NCI-H524 treated with DMSO at 0.1 percent for 48 hours (cell line): ENCODE results near the gene RRP15.

ENCODE experiments used
- DNase-seq: peaks from one replicate; lab custom pipeline; 2025; lab: John Stamatoyannopoulos, UW

RRP15 gene

DNA sequence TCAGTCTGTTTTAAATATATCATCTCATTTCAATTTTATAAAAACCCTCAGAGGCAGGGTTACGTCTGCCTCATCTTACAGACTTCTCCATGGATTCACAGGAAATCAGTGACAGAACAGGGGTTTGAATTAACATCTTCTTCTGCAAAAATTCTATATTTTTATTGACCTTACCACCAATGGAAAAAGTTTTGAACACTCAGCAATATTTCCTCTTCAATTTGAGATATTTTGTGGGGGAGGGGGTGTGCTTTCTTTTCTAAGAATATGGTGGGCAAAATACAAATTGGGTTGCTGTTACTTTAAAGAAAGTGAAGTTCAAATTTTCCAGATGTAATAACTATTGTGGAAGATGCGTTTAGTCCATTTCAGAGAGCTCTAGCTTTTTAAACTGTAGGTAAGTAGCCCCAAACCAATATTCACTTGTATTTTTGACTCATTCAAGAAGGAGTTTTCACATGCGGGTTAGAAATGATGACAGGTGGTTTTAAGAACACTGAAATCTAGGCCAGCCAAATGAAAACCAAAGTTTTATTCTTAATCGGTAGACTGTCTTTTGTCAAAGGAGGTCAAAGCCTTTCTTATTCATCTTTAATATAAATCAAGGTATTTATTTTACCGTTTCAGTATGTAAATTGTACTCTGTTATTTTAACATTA, 77.5 kb downstream of the RRP15 start:
- no peak for DNase-seq

DNA sequence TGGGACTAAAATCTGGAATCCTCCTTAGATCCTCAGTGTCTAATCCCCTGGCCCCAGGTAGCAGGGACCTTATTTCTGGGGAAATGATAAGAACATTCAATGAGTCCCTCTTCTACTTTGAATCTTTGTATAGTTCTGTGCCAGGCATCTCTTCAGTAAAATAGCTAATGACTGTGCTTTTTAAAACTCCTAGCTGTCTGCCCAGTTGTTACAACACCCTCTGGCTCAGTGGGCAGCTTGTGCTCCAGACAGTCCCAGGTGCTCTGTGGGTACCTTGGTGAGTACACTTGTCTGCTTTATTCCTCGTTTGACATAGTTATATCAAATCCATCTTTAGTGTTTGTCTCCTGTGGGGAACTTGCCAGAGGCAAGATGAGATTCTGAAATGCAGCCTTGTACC, 78.0 kb downstream of the RRP15 start:
- no peak for DNase-seq

DNA sequence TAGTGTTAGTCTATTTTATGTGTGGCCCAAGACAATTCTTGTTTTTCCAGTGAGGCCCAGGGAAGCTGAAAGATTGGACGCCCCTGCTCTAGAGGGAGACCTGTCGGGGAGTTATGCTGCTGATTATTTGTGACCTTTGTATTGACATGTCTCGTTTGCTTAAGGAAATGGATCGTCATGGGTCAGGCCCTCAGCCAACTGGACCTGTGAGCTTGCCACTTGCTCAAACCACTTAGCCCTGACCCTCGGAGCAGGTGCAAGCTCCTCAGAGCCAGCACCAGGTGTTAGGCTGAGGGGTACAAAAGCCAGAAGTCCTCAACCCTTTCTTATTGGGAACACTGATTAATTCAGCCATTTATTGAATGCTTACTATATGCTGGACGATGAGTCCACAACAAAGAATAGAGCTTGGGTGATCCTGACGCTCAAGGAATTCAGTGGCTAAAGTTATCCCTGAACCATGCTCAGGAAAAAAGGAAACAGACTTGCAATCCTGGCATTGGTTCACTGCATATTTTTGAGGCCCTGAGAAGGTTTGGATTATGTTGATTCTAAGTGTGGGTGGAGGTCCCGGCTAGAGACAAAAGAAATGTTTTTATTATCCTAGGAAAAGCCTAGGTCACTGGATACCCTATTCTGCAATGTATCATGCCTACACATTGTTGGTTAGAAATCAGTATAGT, 79.1 kb downstream of the RRP15 start:
- no peak for DNase-seq

DNA sequence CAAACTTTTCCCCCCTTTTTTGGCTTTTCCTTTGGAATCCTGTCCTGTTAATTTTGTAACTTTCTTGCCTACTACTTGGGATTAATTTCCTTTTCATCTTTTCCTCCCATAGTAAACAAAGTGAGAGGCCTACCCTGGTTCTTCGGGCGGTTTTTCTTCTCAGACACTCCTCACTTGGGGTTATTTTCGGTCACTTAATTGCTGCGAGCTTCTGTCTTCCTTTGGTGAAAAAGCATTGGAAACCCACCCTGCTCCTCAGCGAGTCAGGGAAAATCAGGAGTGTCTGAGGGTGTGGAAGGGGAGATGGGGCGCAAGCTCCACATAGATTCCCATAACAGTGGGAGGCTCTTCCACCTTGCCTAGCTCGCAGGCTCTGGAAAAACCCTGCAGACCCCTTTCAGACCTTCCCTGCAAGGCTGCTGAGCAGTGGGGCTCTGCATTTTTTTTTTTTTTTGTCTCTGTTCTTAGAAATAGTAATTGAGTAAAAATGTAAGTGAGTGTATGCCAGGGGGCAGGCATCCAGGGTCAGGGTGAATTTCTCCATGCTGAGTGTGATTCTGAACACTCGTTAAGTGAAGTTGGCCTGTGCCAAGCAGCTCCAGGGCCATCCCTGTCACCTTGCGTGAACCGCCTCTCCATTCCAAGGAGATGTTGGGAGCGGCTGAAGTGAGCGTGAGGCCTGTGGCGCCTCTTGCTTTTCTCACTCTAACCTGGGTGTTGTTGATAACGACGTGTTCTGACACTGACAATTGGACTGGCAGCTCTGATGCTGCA, 80.3 kb downstream of the RRP15 start:
- DNase-seq, result no peak

DNA sequence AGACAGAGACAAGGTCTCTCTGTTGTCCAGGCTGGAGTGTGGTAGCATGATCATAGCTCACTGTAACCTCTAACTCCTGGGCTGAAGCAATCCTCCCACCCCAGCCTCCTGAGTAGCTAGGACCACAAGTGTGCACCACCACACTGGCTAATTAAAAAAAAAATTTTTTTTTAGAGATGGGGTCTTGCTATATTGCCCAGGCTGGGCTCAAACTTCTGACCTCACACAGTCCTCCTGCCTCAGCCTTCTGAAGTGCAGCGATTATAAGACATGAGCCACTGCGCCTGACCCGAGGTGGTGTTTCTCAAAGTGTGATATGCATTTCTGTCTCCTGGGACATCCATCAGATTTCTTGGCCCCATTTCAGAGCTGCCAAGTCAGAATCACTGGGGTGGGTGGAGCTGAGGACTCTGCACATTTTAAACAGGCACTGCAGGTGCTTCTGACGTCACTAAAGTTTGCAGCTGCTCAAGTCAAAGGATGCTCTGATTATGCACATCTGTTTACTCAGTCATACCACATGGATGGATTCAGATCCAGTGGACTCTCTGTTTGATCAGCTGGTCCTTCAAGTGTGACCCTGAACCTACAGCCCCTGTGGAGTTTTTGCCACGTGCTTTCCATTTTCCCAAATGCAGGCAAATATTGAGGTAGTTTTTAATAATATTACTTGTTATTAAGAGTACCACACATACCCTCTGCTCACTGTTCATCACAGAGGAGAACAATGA, 81.4 kb downstream of the RRP15 start:
- no peak for DNase-seq

DNA sequence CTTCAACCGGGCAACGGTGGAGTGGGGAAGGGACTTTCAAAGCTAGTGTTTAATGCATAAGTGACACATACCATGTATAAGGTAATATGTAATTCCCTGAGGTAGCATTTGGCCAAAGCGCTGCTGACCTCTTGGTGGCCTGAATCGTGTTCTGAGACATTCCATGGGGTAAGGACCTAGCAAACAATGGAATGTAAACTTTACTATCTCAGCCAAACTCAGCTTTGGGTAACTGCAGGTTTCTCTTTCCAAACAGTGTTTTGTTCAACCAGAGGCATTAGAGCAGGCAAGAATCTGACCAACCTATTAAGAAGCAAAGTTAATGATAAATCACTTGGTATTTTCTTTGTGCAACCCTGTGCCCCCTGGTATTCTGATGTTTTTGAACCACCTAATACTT, 82.0 kb downstream of the RRP15 start:
- no peak for DNase-seq

DNA sequence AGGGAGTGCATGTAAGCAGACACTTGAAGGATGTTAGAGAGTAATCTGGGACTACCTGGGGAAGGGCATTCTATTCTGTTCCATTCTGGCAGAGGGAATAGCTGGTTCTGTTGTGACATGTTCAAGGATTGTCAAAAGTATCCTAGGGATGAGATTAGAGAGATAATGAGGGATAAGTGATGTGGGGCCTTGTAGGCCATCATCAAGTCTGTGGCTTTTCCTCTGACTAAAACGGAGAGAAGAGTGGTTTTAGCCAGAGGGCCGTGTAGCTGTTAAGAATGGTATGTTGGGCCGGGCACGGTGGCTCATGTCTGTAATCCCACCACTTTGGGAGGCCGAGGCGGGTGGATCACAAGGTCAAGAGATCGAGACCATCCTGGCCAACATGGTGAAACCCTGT, 83.6 kb downstream of the RRP15 start:
- DNase-seq, result no peak

DNA sequence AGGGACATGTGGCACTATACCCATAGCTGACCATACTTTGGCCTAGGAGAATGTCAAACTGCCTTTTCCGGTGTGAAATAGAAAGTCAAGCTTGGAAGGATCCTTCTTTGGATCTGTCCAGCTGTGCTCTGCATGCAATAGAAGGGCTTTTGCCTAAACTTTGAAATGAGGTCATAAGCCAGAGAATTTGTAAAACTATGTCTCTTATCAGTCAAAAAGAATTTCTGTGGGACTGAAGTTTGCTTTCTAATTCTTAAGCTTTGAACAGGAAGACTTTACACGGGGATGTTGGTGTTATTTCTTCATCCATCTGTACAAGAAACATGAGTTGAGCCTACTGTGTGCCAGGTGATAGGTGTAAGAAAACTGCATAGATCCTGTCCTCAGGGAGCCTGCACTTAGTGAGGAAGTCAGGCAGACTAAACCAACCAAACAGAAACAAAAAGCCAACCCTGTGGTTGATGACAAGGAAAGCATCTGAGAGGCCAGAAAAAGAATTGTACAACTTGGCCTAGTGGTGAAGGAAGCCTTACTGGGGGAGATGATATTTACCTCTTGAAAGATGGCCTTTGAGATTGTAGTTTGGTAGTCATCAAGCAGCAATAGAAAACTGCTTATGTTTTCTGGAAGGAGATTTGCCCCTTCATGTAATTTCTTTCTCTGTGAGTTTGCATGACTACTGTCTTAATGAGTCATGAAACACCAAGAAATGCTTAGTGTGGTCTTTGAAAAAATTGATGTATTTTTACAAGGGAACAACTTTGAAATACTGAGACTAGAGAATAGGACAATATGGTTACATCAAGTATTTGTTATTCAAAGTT, 84.8 kb downstream of the RRP15 start:
- no peak for DNase-seq

DNA sequence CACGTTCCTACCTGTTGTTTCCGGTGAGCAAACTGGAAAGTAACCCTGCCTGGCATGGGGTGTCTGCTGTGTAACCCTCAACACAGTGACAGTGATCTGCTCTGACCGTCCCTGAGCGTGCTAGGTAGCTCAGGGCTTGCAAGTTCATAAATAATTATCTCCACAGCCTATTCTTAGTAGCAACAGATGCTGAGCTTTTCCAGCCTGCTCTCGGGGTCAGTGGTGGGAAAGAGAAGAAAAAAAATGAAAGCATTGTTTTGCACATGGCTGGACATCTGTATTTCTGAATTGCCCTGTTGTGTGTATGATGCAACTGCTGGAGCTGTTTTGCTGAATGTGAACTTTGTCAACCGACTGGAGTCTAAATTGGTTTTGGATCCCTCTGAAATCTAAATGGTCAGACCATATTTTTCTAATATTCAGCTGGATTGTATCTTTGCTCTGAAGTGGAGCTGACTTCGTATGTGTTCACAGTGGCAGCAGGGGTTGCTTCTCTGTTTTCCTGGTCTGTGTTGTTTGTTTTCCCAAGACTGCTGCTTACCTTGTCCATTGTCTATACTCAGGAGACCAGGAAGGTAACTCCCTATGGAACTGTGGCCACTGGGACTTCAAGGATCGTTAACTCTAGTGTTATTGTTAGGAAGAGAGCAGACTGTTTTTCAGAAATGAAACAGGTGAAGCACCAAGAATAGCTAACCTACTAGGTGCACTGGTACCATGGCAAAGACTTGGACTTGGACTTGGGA, 87.0 kb downstream of the RRP15 start:
- no peak for DNase-seq

DNA sequence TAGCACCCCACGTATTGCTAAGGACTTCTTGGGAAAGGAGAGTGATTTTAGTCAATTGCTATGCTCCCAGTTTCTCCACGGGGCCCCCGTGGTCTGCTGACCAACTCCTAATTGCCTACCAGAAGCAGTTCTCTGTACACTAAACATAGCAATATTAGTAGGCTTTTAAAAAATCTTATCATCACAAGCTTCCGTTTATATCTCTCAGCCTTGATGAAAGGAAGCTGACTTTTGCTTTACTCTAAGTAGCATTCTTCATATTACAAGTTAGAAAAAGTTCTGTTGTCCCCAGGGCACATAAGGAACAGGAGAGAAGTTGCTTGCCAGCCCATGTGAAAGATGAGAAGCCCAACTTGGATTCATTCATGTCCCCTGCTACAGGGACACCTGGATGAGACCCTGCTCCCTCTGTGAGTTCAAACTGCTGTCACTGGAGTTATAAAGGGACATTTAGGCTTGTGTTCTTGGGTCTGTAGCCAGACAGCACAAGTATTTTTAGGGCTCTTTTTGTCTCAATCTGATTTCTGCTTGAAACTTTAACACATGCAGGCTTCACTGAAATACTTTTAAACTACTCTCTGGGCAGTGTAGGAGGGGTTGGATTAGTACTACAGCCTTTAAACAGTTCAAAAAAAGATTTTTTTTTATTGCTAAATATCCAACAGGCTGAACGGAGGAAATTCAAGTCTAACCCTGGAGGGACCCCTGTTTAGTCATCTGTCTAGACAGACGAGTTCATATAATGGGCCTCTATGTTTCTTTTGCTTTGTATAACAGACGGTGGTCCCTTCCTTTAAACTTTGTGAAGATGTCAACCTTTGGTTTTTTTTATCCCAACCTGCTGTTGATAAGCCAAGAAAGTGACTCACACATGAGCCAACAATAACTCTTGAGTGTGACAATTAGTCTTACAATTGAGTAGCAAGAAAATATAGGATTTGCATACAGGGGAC, 89.6 kb downstream of the RRP15 start:
- DNase-seq, result no peak

DNA sequence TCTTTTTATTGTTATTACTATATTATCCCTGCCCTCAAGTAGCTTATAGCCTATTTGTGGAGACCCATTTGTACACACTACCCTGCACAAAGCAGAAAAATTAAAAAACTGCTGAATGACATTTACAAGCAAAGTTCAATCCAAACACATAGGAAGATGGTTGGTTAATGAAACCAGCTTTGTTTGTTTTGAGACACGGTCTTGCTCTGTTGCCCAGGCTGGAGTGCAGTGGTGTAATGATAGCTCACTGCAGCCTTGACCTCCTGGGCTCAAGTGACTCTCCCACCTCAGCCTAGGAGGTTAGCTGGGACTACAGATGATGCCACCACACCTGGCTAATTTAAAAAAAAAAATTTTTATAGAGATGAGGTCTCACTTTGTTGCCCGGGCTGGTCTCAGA, 91.6 kb downstream of the RRP15 start:
- DNase-seq, result no peak

DNA sequence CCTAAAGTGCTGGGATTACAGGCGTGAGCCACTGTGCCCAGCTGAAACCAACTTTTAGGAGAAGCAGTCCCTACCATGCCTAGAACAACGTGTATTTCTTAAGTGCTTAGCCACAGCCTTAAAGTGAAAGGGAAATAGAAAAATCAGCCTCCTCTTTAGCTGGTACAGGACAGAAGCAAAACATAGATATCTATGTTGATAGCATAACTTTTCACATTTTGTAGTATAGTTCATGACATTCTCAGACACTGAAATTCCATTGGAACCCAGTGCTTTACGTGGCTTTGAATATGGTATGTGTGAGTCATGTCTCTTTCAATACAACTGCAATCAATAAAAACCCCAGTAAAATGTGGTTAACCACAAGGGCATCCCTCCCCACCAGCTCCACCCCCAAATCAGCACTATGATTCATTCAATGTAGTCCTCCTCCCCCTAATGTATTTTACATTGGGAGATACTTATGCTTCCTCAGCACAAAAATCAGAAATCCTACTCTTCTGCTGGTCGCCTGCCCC, 92.1 kb downstream of the RRP15 start:
- no peak for DNase-seq

DNA sequence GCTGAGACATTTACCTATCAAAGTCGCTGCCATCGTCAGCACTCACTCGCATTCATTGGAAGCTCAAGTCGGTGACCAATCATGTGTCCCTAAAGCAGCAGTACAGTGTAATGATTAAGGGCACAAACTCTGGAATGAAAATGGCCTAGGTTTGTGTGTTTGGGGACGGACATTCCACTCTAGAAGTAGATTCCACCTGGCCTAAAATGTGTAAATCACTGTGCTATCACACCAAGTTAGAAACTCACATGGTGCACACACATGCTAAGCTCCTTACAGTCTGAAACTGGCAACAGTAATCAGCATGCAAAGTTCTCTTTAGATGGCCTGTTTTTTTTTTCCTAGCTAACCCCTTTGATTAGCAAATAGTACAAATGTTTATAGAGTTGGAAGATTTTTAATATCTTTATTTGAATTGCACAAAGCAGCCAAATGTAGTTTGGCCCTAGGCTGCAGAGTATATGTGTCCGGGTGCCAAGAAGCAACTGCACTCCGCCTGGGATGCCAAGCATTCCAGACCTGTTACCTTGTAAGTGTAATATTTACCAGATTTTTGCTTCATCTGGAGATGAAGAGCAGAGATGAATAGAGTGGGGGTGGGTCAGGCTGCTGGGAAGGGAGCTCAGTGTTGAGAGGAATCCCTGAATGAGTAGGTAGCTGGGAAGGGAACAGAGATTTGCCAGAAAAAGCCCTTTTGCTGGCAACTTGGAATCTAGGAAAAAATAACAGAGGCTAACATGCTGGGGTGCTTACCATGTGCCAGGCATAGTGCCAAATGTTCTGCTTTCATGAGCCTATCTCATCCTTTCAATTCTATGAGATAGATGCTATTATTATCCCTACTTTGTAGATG, 95.3 kb downstream of the RRP15 start:
- DNase-seq, result no peak

DNA sequence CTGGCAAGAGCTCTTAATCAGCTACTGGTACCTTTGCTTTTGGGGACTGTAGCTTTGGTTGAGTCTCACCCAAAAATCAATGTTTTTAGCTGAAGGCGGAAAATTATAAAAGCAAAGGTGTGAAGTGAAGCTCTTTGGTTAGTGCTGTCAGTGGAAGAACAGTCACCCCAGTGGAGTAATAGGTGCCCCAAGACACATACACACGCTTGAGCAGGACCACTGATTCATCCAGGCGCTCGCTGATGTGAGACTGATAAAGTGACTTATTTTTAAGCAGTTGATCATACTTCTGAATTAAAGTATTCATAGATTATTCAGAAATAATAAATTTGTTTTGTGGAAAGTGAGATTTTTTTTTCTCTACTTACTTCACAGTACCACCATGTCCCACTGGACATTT, 97.2 kb downstream of the RRP15 start:
- DNase-seq, result no peak

DNA sequence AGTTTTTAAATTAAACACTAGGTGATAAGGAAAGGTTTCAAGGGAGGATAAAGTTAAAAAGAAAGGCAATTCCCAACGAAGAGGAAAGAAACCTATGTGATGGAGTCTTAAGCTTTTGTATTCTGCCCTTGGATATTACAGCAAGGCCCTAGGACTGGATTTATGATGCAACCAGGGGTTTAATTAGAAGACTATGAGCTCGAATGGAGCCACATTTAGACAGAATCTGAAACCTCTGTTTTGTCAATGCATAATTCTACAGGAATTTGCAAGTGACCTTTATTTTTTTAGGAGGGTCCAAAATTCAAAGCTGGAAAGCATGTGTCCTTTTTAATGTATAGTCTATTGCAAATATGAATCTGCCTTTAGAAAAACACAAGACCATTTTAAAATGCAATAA, 98.0 kb downstream of the RRP15 start:
- DNase-seq, result no peak

DNA sequence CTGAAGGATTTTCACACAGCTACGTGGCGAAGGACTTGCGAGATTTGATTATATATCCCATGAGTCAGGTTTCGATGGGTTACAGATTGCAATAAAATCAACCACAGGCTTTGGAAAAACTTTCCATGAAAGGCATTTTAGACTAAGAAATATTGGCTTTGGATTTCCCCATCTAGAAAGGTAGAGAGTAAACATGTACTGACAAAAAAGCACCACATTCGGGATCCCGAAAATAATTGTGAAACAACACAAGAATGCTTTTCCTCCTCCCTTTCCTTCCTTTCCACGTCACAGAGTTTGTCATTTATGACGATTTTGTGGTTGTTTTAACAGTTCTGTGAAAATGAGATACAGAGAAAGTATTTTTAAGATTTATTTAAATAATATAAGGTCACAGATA, 98.6 kb downstream of the RRP15 start:
- no peak for DNase-seq

DNA sequence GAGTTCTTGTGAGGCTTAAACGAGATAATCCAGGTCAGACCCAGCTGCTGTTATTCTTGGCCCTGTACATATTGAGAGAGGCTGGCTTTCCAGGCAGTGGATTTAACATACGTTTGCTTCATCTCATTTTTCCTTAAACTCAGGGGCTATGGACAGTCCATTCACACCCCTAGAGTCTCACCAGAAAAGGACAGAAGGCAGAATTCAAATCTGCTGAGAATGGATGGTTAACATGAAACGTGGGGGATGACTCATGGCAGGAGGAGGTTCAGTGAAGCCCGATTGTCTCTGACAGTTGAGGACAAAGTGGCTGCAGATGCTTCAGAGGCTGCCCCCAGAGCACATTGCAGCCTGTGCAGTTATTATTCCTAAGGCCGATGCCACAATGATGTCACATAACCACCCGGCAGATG, 99.5 kb downstream of the RRP15 start:
- peak; percentile 79 for DNase-seq
